Mesenchymal stem cell (in vitro differentiated cells and primary cell): ENCODE measurements around the gene STXBP1.

Experiments used
- DNase-seq: peaks from one replicate; pipeline ENCODE4 v3.0.0-alpha.2; 2013
- H2AFZ ChIP-seq: one replicate; pipeline ENCODE4 v1.6.1; 2013; ENCODE audit warnings: low read depth, mild to moderate bottlenecking, control low read depth, inconsistent platforms, low read length, moderate library complexity
- H2AK5ac ChIP-seq: 2 replicates; pipeline ENCODE4 v1.6.1; 2013; ENCODE audit warnings: low read length, moderate library complexity, mild to moderate bottlenecking, inconsistent platforms; ENCODE audit not compliant: severe bottlenecking
- H2BK120ac ChIP-seq: one replicate; pipeline ENCODE4 v1.6.1; 2013; ENCODE audit warnings: low read depth, mild to moderate bottlenecking, inconsistent platforms, low read length, moderate library complexity
- H2BK12ac ChIP-seq, 2 experiments: one replicate each; pipeline ENCODE4 v1.6.1; 2013; ENCODE audit warnings: inconsistent platforms in 2 of 2, low read length in 2 of 2, mild to moderate bottlenecking in 2 of 2, moderate library complexity in 2 of 2, control low read depth in 1 of 2
- H2BK15ac ChIP-seq: one replicate; pipeline ENCODE4 v1.6.1; 2013; ENCODE audit warnings: mild to moderate bottlenecking, low read depth, inconsistent platforms; ENCODE audit not compliant: poor library complexity, severe bottlenecking
- H2BK5ac ChIP-seq: 2 replicates; pipeline ENCODE4 v1.6.1; 2013; ENCODE audit warnings: low read depth, mild to moderate bottlenecking, low read length, control low read depth, inconsistent platforms; ENCODE audit not compliant: poor library complexity, severe bottlenecking
- H3K14ac ChIP-seq, 2 experiments: one replicate each; pipeline ENCODE4 v1.6.1; 2013; ENCODE audit warnings: inconsistent platforms in 2 of 2, low read length in 2 of 2, control low read depth in 1 of 2, mild to moderate bottlenecking in 1 of 2, moderate library complexity in 1 of 2
- H3K18ac ChIP-seq, 2 experiments: one replicate each; pipeline ENCODE4 v1.6.1; 2013; ENCODE audit warnings: inconsistent platforms in 2 of 2, low read length in 2 of 2, control low read depth in 1 of 2, low read depth in 1 of 2, mild to moderate bottlenecking in 1 of 2
- H3K23ac ChIP-seq, 2 experiments: one replicate each; pipeline ENCODE4 v1.6.1; 2013; ENCODE audit warnings: inconsistent platforms in 2 of 2, low read length in 2 of 2, mild to moderate bottlenecking in 2 of 2, moderate library complexity in 2 of 2, control low read depth in 1 of 2
- H3K27ac ChIP-seq: 2 replicates; pipeline ENCODE4 v1.5.1; 2013; ENCODE audit warnings: mild to moderate bottlenecking, moderate library complexity, low read length, control low read depth, inconsistent platforms; ENCODE audit not compliant: poor library complexity, severe bottlenecking
- H3K27me3 ChIP-seq, 2 experiments: 2 replicates each; pipeline versions ENCODE4 v1.6.1 to v1.7.0; 2013; ENCODE audit warnings: low read length in 2 of 2, mild to moderate bottlenecking in 2 of 2, moderate library complexity in 2 of 2, control low read depth in 1 of 2, inconsistent platforms in 1 of 2; ENCODE audit not compliant: control insufficient read depth in 1 of 2, insufficient read depth in 1 of 2
- H3K36me3 ChIP-seq, 2 experiments: 2 replicates each; pipeline versions ENCODE4 v1.6.1 to v1.7.0; 2013; ENCODE audit warnings: low read length in 2 of 2, control low read depth in 1 of 2, inconsistent platforms in 1 of 2, low read depth in 1 of 2, mild to moderate bottlenecking in 1 of 2; ENCODE audit not compliant: insufficient read depth in 2 of 2, control insufficient read depth in 1 of 2
- H3K4ac ChIP-seq, 2 experiments: one replicate each; pipeline ENCODE4 v1.6.1; 2013; ENCODE audit warnings: inconsistent platforms in 2 of 2, low read length in 2 of 2, mild to moderate bottlenecking in 2 of 2, moderate library complexity in 2 of 2, control low read depth in 1 of 2, low read depth in 1 of 2
- H3K4me1 ChIP-seq: 2 replicates; pipeline ENCODE4 v1.6.1; 2013; ENCODE audit warnings: low read depth, low read length, control low read depth; ENCODE audit not compliant: control insufficient read depth, insufficient read depth
- H3K4me2 ChIP-seq: 2 replicates; pipeline ENCODE4 v1.6.1; 2013; ENCODE audit warnings: low read length, mild to moderate bottlenecking, inconsistent platforms; ENCODE audit not compliant: poor library complexity, severe bottlenecking
- H3K4me3 ChIP-seq, 2 experiments: 2 replicates each; pipeline versions ENCODE4 v1.5.1 to v1.7.0; 2013; ENCODE audit warnings: low read length in 2 of 2, mild to moderate bottlenecking in 2 of 2, control low read depth in 1 of 2, low read depth in 1 of 2; ENCODE audit not compliant: insufficient read depth in 1 of 2
- H3K79me1 ChIP-seq: replicated peaks from 2 replicates; pipeline ENCODE4 v1.6.1; 2013; ENCODE audit warnings: mild to moderate bottlenecking, control low read depth, low read length, inconsistent platforms; ENCODE audit not compliant: poor library complexity, severe bottlenecking
- H3K9ac ChIP-seq: 2 replicates; pipeline ENCODE4 v1.7.0; 2013; ENCODE audit warnings: mild to moderate bottlenecking, low read length, moderate library complexity
- H3K9me3 ChIP-seq: 2 replicates; pipeline ENCODE4 v1.7.0; 2013; ENCODE audit warnings: mild to moderate bottlenecking, low read length; ENCODE audit not compliant: control insufficient read depth
- H4K8ac ChIP-seq: one replicate; pipeline ENCODE4 v1.6.1; 2013; ENCODE audit warnings: inconsistent platforms, mild to moderate bottlenecking, low read length, moderate library complexity
- H4K91ac ChIP-seq: one replicate; pipeline ENCODE4 v1.6.1; 2013; ENCODE audit warnings: mild to moderate bottlenecking, low read length, inconsistent platforms
- WGBS: methylation state at CpG from one replicate; pipeline ENCODE4 v1.1.7; 2013; ENCODE audit warnings: mixed read lengths; 5-methylcytosine and 5-hydroxymethylcytosine counted together

Gene STXBP1

GRCh38 chr9:127578627-127578951 lies 33.5 kb upstream of the STXBP1 start:
- peaks cover 0 to 6% of the 10 kb centered on the region in 2 experiments for H3K36me3 ChIP-seq
- no peak overlapping the region for H3K14ac ChIP-seq
- H3K23ac ChIP-seq = no peak overlapping the region
- H3K79me1 ChIP-seq = peaks cover 16% of the 10 kb centered on the region
- peak overlapping the region in 1 of 2 experiments; percentile 11 for H3K4ac ChIP-seq
- peaks cover 35% of the 10 kb centered on the region for H3K4me1 ChIP-seq
- peak overlapping the region; percentile 87 for H4K91ac ChIP-seq
- H3K18ac ChIP-seq = peak overlapping the region; percentile 4 to 40
- H3K9ac ChIP-seq = peak overlapping the region; percentile 94
- H3K4me3 ChIP-seq = peak overlapping the region in 1 of 2 experiments; percentile 81
- no peak overlapping the region for H3K4me2 ChIP-seq
- H2BK5ac ChIP-seq = peak overlapping the region; percentile 24
- no peaks in the 10 kb centered on the region for H3K27me3 ChIP-seq
- peak overlapping the region; percentile 75 for H2BK120ac ChIP-seq
- H2AFZ ChIP-seq = no peak overlapping the region
- no peaks in the 10 kb centered on the region for H3K9me3 ChIP-seq
- WGBS = 47% methylated on average over 5 of the region's 5 CpGs
- peak overlapping the region; percentile 97 for H3K27ac ChIP-seq
- no peak for DNase-seq
- H2BK12ac ChIP-seq = peak overlapping the region; percentile 59 to 61
- peak overlapping the region; percentile 66 for H4K8ac ChIP-seq
- H2AK5ac ChIP-seq = no peak overlapping the region
- H2BK15ac ChIP-seq = peak overlapping the region; percentile 5

GRCh38 chr9:127578952-127579853 lies 32.9 kb upstream of the STXBP1 start:
- Histone ChIP-seq H2BK120ac (peak overlapping the region; percentile 65), H2AFZ (no peak overlapping the region), H3K79me1 (peaks cover 16% of the 10 kb centered on the region), H3K27ac (peak overlapping the region; percentile 97), H2BK12ac (peak overlapping the region; percentile 87 to 99), H3K9ac (peak overlapping the region; percentile 94), H3K4me1 (peaks cover 30% of the 10 kb centered on the region), H3K27me3 (no peaks in the 10 kb centered on the region), H3K4me2 (peak overlapping the region; percentile 70), H2BK5ac (peak overlapping the region; percentile 82), H4K91ac (peak overlapping the region; percentile 95), H2BK15ac (peak overlapping the region; percentile 85), H3K14ac (peak overlapping the region in 1 of 2 experiments; percentile 50), H2AK5ac (peak overlapping the region; percentile 59), H3K4ac (peak overlapping the region; percentile 85 to 88), H3K36me3 (peaks cover 0 to 6% of the 10 kb centered on the region in 2 experiments), H3K4me3 (peak overlapping the region in 1 of 2 experiments; percentile 81), H4K8ac (peak overlapping the region; percentile 77), H3K18ac (peak overlapping the region; percentile 96 to 97), H3K23ac (peak overlapping the region in 1 of 2 experiments; percentile 29), H3K9me3 (no peaks in the 10 kb centered on the region)
- WGBS = 20% methylated on average over 17 of the region's 21 CpGs
- peak; percentile 98 for DNase-seq

- H3K4me2 ChIP-seq = no peak overlapping the region
- H3K4ac ChIP-seq = no peak overlapping the region
- H3K4me3 ChIP-seq = peak overlapping the region in 1 of 2 experiments; percentile 81
- peaks cover 0 to 6% of the 10 kb centered on the region in 2 experiments for H3K36me3 ChIP-seq
- DNase-seq = no peak
- peak overlapping the region; percentile 5 to 74 for H3K18ac ChIP-seq
- peaks cover 24% of the 10 kb centered on the region for H3K4me1 ChIP-seq
- H3K14ac ChIP-seq = no peak overlapping the region
- peak overlapping the region; percentile 45 for H2BK15ac ChIP-seq
- H3K9me3 ChIP-seq = no peaks in the 10 kb centered on the region
- no peak overlapping the region for H2BK120ac ChIP-seq
- H2BK12ac ChIP-seq = peak overlapping the region; percentile 69 to 87
- H3K27ac ChIP-seq = no peak overlapping the region
- H3K27me3 ChIP-seq = no peaks in the 10 kb centered on the region
- peak overlapping the region; percentile 79 for H4K91ac ChIP-seq
- no peak overlapping the region for H2AFZ ChIP-seq
- H2BK5ac ChIP-seq = no peak overlapping the region
- peak overlapping the region in 1 of 2 experiments; percentile 57 for H3K23ac ChIP-seq
- no peak overlapping the region for H4K8ac ChIP-seq
- peaks cover 16% of the 10 kb centered on the region for H3K79me1 ChIP-seq
- peak overlapping the region; percentile 7 for H3K9ac ChIP-seq
- peak overlapping the region; percentile 69 for H2AK5ac ChIP-seq
- 93% methylated on average over 8 of the region's 8 CpGs for WGBS
Measured at GRCh38 chr9:127580366-127580765, 31.7 kb upstream of the STXBP1 start.

- Histone ChIP-seq H3K23ac (peak overlapping the region in 1 of 2 experiments; percentile 83), H3K18ac (peak overlapping the region in 1 of 2 experiments; percentile 8), H3K4ac (peak overlapping the region in 1 of 2 experiments; percentile 56), H2BK12ac (peak overlapping the region; percentile 28 to 95), H2BK15ac (no peak overlapping the region), H3K9me3 (no peaks in the 10 kb centered on the region), H4K91ac (peak overlapping the region; percentile 25), H3K27ac (peak overlapping the region; percentile 30), H2BK120ac (peak overlapping the region; percentile 15), H3K4me1 (peaks cover 25% of the 10 kb centered on the region), H3K4me3 (peak overlapping the region in 1 of 2 experiments; percentile 81), H3K14ac (no peak overlapping the region), H2AK5ac (peak overlapping the region; percentile 92), H3K36me3 (peaks cover 0 to 6% of the 10 kb centered on the region in 2 experiments), H3K4me2 (no peak overlapping the region), H2AFZ (no peak overlapping the region), H4K8ac (peak overlapping the region; percentile 24), H3K27me3 (no peaks in the 10 kb centered on the region), H2BK5ac (no peak overlapping the region), H3K79me1 (peaks cover 14% of the 10 kb centered on the region), H3K9ac (peak overlapping the region; percentile 27)
- WGBS = 97% methylated on average over 6 of the region's 7 CpGs
- DNase-seq = no peak
Measured at GRCh38 chr9:127580879-127581475, 31.1 kb upstream of the STXBP1 start.
